HG03378 (cell line): ENCODE measurements around the gene PPFIBP1.
"Not testable (repeated sequence)": the region's sequence is repeated elsewhere in the genome, so short reads cannot be mapped to it uniquely, and the experiment has no call there.

Experiments used
- ATAC-seq: cut with Tn5 transposase; IDR thresholded peaks from one replicate; pipeline ENCODE4 v1.9.1; 2021; ENCODE audit warnings: mild to moderate bottlenecking, moderate library complexity; ENCODE audit not compliant: unreplicated experiment

Gene PPFIBP1

GRCh38 chr12:27585739-27586265 is 61.8 kb downstream of the PPFIBP1 start:
- no peak for ATAC-seq

DNA sequence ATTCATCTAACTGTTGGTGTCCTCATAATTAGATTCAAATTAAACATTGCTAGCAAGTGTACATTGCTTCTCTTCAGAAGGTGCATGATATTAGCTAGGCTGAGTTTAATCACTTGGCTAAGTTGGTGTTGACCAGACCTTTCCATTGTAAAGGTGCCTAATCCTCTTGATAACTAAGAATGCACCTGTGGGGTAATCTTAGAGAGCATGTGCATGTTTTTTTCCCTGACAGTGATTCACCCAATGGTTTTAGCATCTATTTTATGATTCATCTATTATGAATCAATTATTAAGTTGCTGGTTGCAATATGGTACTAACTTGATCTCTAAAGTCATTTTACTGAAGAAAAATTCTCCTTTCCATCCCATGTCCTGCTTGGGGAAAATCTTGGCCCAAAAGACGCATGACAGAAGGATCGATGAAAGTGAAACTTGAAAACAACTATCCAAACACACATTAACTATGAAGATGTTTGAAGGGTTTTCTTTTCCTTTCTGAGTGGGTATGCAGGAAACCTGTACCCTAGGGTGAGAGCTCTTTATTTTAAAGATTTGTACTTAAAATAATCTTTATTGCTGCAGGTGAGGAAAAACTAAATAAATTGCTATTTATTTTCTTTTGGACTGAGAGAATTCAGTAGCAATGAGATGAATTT is 64.2 kb downstream of the PPFIBP1 start:
- not testable (repeated sequence) for ATAC-seq

- ATAC-seq: no peak
These were observed 64.8 kb downstream of the PPFIBP1 start for GRCh38 chr12:27588776-27589175.

- no peak for ATAC-seq
These were observed 65.4 kb downstream of the PPFIBP1 start for GRCh38 chr12:27589419-27589818.

DNA sequence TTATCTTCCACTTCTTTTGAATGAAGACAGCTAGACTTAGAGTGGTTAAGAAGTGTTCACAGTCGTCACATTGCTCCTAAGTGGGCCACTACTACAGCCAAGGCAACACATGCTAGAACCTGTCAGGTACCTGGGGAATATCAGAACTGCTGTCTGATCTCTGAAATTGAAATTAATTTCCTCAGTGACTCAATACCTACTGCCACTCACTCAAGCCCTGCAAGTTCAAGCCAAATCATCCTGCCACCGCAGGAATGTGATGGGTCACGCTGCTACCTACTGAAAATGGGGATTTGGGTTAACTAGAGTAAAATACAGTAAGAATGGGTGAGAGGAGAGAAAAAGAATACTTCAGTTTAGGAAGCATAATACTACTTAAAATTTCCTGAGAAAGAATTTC is 67.7 kb downstream of the PPFIBP1 start:
- not testable (repeated sequence) for ATAC-seq

GRCh38 chr12:27592548-27592947 is 68.5 kb downstream of the PPFIBP1 start:
- ATAC-seq: no peak

DNA sequence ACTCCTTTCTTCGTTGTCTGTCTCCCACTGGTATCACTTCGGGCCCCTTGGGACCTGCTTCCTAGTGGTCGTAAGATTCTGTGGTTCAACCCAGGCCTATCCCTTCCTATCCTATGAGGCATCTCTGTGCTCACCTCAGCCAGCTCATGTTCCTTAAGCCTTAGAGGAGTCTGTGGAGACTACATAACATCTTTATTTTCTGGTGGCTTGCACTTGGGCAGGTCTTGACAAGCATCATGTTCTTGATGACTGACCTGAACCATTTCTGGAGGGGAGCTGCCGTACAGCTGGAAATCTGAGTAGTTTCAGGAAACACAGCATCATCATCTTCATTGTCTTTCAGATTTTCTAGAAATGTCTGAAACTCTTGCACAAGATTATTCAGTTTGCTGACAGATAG is 69.3 kb downstream of the PPFIBP1 start:
- no peak for ATAC-seq

DNA sequence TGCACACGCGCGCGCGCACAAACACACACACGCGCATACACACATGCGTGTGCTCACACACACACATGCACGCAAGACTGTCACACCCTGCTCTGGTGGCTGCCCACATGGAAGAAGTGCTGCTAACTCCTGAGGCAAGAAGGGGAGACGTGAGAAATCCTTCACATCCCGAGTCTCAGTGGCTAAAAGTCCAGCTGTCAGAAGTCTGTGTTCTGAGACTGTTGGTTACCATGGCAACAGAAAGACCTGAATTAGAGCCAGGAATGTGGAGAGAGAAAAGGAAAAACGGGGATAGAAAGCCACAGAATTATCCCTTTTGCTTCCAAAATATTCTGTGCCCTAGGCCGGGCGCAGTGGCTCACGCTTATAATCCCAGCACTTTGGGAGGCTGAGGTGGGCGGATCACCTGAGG is 71.2 kb downstream of the PPFIBP1 start:
- no peak for ATAC-seq

GRCh38 chr12:27598866-27599265 is 74.9 kb downstream of the PPFIBP1 start:
- not testable (repeated sequence) for ATAC-seq

DNA sequence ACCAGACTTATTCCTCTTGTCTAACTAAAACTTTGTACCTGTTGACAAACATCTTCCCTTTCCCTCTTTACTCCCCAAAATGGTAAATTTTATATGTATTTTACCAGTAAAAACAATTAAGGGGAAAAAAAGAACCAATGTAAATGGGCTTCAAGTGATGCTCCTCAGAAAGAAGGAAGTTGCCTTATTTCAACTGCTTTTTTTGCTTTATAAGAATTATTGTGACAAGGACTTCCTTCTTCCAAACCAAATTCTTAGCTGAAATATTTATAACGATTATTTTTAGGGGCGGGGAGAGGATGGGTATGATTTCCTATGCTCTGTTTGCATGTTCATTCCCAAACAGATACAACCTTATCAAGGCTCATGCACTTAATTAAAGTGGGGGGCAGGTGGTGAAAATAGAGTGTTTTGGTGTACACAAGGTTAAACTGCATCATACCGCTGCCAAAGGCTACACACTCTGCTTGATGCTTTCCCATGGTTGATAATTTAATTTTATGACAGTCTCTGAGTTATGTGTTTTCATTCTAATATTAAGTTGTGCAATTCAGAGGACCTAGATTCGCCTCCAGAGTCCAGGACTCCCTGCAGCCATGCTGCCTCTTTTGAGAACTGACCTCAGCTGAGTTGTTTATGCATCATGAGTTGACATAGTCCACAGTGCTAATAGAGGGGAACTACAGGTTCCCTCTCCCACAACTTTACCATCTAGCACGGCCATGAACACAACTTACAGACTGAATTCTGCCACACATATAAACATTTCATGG is 77.2 kb downstream of the PPFIBP1 start:
- ATAC-seq: not testable (repeated sequence)

GRCh38 chr12:27602516-27602915 is 78.5 kb downstream of the PPFIBP1 start:
- ATAC-seq: no peak

DNA sequence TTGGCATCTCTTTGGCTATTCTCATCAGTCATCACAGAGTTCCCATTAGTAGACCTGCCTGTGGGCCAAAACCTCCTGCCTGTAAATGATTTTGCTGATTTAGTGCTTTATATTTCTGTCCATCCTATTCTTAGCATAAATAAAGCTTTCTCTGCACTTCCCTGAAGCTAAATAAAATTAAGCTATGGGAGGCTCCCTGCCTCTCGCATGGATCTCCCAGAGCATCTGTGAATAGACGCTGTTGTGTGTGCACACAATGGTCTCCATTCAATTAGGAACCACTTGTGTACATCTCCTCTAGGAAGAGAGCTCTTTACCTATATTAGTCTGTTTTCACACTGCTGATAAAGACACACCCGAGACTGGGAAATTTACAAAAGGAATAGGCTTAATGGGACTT is 80.4 kb downstream of the PPFIBP1 start:
- ATAC-seq: no peak

GRCh38 chr12:27606986-27607385 is 83.0 kb downstream of the PPFIBP1 start:
- ATAC-seq: no peak

GRCh38 chr12:27607591-27607990 is 83.6 kb downstream of the PPFIBP1 start:
- ATAC-seq: no peak

GRCh38 chr12:27608890-27609289 is 84.9 kb downstream of the PPFIBP1 start:
- ATAC-seq: no peak

GRCh38 chr12:27610374-27610773 is 86.4 kb downstream of the PPFIBP1 start:
- no peak for ATAC-seq

GRCh38 chr12:27614386-27614785 is 90.4 kb downstream of the PPFIBP1 start:
- ATAC-seq: no peak

DNA sequence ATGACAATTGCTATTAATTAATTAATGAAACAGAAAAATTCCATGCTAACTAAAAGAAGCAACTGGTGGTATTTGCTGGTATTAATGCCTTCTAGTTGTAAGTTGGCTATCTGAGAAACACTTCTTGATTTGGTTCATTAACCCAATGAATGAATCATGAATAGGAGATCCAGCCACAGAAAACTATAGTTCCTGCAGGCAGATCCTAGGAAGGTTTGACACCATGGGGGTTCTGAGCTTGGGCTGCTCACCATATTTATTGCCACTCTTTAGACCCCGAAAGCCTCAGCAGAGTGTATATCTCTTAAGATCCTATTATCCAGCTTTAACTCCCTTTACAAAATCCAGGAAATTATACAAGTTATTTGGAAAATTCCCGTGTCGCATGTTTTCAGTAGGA is 90.9 kb downstream of the PPFIBP1 start:
- ATAC-seq: no peak

GRCh38 chr12:27615331-27615891 is 91.4 kb downstream of the PPFIBP1 start:
- ATAC-seq: no peak

DNA sequence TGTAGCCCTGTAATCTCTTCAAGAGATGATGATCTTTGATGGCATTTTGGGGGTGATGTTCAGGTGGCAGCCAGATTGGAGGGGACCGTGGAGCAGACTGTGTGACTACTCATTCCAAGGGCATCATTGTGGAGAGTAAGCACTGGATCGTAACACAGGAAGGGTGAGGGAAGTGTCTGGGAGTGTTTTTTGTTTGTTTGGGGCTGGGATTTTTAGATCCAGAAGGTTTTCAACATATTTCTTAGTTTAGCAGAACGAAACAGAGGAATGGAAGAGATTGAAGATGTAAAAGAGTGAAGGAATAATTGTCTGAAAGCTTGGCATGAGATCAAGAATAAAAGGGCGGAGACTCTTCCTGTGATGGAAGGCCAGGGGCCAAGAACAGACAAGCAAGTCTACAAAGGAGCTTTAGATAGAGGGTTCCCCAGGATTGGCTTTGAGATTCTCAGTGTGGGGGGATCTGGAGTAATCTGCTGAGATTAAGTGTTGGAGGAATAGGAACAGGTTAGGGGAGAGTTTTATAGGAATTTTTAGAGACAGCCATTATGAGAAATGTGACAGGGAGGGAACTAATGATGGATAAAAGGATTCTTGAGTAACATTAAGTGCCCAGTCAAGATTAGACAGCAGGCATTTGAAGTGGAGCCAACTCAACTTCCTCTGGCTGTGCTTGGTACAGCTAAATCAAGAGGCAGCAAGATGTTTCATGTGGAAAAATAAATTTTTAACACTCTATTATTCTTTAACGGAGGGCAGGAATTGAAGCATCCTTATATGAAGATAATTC is 92.5 kb downstream of the PPFIBP1 start:
- ATAC-seq: no peak

GRCh38 chr12:27618836-27619235 is 94.8 kb downstream of the PPFIBP1 start:
- no peak for ATAC-seq
